ENCODE measurements around the gene DUS4L.

DNA sequence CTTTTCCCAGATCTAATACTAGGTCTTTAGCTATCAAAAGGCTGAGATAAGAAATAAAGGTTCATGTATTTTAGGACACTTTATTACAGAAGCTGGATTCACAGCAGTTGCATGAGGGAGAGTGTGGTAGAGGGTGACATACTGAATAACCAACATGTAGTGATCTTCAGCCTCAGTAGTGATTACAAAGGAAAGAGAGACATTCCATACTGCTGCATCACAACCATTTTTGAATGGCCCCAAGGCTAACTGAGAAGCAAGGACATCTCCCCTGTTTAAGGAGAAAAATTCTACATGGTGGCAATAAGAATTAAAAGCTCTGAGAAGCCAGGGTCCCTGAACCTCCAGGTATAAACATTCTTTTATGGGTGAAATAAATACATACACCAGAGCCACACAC is 35.3 kb upstream of the DUS4L start:
- TF ChIP-seq, protein P1, sequence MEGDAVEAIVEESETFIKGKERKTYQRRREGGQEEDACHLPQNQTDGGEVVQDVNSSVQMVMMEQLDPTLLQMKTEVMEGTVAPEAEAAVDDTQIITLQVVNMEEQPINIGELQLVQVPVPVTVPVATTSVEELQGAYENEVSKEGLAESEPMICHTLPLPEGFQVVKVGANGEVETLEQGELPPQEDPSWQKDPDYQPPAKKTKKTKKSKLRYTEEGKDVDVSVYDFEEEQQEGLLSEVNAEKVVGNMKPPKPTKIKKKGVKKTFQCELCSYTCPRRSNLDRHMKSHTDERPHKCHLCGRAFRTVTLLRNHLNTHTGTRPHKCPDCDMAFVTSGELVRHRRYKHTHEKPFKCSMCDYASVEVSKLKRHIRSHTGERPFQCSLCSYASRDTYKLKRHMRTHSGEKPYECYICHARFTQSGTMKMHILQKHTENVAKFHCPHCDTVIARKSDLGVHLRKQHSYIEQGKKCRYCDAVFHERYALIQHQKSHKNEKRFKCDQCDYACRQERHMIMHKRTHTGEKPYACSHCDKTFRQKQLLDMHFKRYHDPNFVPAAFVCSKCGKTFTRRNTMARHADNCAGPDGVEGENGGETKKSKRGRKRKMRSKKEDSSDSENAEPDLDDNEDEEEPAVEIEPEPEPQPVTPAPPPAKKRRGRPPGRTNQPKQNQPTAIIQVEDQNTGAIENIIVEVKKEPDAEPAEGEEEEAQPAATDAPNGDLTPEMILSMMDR (IDR thresholded peaks at IDR 0.05; ENCODE audit: poor library complexity, severe bottlenecking), result no peak
- no peak for TF ChIP-seq EZH2 (IDR thresholded peaks at IDR 0.05; ENCODE audit: borderline replicate concordance, insufficient read depth, low read length, poor library complexity, severe bottlenecking)

Measured in neural cell (in vitro differentiated cells).